GM12878 (cell line): Measurements from ENCODE around the gene SLC29A4.

ENCODE experiments used
- ETV6 ChIP-seq, 2 experiments: fragments of 450-650 bp in 1 of 2; IDR thresholded peaks in 1 of 2; conservative IDR thresholded peaks in 1 of 2; 2 replicates each; pipeline ENCODE4 v1.6.1; 2014; ENCODE audit warnings: antibody characterized with exemption in 1 of 2, borderline replicate concordance in 1 of 2, low read depth in 1 of 2, mild to moderate bottlenecking in 1 of 2, moderate library complexity in 1 of 2
- HDAC2 ChIP-seq: fragments of 200-600 bp; sonication (generic); IDR thresholded peaks from 2 replicates; pipeline ENCODE4 v1.6.1; 2017
- NR2F1 ChIP-seq: fragments of 450-650 bp; conservative IDR thresholded peaks from 2 replicates; pipeline ENCODE4 v1.6.1; 2017; ENCODE audit warnings: mild to moderate bottlenecking
- SP1 ChIP-seq: IDR thresholded peaks from one replicate; pipeline ENCODE4 v1.6.1; 2011; ENCODE audit warnings: low read depth, low read length
- TBL1XR1 ChIP-seq: IDR thresholded peaks from 2 replicates; pipeline ENCODE4 v1.6.1; 2012; ENCODE audit warnings: low read depth, low read length, improper control_type of control experiment
- TF ChIP-seq, protein P1 (sequence below): fragments of 450-650 bp; formaldehyde crosslinking; IDR thresholded peaks from 2 replicates; pipeline ENCODE4 v1.4.0; 2020; ENCODE audit warnings: mild to moderate bottlenecking, moderate library complexity
- TF ChIP-seq, protein P2 (sequence below), 3 experiments: IDR thresholded peaks in 2 of 3; conservative IDR thresholded peaks in 1 of 3; 2 replicates each; pipeline ENCODE4 v1.5.1; 2011; ENCODE audit warnings: low read depth in 3 of 3, low read length in 3 of 3, mild to moderate bottlenecking in 3 of 3, control low read depth in 2 of 3, moderate library complexity in 2 of 3, inconsistent platforms in 1 of 3, mixed read lengths in 1 of 3; ENCODE audit not compliant: control insufficient read depth in 2 of 3, insufficient read depth in 1 of 3; ENCODE audit errors: extremely low read depth in 1 of 3
- TF ChIP-seq, protein P3 (sequence below): IDR thresholded peaks from 2 replicates; pipeline ENCODE4 v1.6.1; 2012; ENCODE audit warnings: low read depth, low read length, improper control_type of control experiment
- TF ChIP-seq, protein P4 (sequence below): fragments of 450-650 bp; IDR thresholded peaks from 2 replicates; pipeline ENCODE4 v1.6.1; 2017; ENCODE audit warnings: mild to moderate bottlenecking

- no peak for TF ChIP-seq SP1
- TF ChIP-seq, protein P1, sequence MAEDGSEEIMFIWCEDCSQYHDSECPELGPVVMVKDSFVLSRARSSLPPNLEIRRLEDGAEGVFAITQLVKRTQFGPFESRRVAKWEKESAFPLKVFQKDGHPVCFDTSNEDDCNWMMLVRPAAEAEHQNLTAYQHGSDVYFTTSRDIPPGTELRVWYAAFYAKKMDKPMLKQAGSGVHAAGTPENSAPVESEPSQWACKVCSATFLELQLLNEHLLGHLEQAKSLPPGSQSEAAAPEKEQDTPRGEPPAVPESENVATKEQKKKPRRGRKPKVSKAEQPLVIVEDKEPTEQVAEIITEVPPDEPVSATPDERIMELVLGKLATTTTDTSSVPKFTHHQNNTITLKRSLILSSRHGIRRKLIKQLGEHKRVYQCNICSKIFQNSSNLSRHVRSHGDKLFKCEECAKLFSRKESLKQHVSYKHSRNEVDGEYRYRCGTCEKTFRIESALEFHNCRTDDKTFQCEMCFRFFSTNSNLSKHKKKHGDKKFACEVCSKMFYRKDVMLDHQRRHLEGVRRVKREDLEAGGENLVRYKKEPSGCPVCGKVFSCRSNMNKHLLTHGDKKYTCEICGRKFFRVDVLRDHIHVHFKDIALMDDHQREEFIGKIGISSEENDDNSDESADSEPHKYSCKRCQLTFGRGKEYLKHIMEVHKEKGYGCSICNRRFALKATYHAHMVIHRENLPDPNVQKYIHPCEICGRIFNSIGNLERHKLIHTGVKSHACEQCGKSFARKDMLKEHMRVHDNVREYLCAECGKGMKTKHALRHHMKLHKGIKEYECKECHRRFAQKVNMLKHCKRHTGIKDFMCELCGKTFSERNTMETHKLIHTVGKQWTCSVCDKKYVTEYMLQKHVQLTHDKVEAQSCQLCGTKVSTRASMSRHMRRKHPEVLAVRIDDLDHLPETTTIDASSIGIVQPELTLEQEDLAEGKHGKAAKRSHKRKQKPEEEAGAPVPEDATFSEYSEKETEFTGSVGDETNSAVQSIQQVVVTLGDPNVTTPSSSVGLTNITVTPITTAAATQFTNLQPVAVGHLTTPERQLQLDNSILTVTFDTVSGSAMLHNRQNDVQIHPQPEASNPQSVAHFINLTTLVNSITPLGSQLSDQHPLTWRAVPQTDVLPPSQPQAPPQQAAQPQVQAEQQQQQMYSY (CRISPR knock-in tag), result no peak
- TF ChIP-seq, protein P2, sequence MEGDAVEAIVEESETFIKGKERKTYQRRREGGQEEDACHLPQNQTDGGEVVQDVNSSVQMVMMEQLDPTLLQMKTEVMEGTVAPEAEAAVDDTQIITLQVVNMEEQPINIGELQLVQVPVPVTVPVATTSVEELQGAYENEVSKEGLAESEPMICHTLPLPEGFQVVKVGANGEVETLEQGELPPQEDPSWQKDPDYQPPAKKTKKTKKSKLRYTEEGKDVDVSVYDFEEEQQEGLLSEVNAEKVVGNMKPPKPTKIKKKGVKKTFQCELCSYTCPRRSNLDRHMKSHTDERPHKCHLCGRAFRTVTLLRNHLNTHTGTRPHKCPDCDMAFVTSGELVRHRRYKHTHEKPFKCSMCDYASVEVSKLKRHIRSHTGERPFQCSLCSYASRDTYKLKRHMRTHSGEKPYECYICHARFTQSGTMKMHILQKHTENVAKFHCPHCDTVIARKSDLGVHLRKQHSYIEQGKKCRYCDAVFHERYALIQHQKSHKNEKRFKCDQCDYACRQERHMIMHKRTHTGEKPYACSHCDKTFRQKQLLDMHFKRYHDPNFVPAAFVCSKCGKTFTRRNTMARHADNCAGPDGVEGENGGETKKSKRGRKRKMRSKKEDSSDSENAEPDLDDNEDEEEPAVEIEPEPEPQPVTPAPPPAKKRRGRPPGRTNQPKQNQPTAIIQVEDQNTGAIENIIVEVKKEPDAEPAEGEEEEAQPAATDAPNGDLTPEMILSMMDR (IDR thresholded peaks at IDR 0.05 in 2 of 3, conservative IDR thresholded peaks at IDR 0.05 in 1 of 3; ENCODE audit: control insufficient read depth in 2 of 3, extremely low read depth in 1 of 3, insufficient read depth in 1 of 3, low read depth in 3 of 3, low read length in 3 of 3), result no peak
- TF ChIP-seq, protein P3, sequence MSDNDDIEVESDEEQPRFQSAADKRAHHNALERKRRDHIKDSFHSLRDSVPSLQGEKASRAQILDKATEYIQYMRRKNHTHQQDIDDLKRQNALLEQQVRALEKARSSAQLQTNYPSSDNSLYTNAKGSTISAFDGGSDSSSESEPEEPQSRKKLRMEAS, result no peak
- TF ChIP-seq ETV6 (conservative IDR thresholded peaks at IDR 0.05 in 1 of 2, IDR thresholded peaks at IDR 0.05 in 1 of 2; ENCODE audit: borderline replicate concordance in 1 of 2, low read depth in 1 of 2), result no peak
- TF ChIP-seq NR2F1, result no peak
- TF ChIP-seq, protein P4, sequence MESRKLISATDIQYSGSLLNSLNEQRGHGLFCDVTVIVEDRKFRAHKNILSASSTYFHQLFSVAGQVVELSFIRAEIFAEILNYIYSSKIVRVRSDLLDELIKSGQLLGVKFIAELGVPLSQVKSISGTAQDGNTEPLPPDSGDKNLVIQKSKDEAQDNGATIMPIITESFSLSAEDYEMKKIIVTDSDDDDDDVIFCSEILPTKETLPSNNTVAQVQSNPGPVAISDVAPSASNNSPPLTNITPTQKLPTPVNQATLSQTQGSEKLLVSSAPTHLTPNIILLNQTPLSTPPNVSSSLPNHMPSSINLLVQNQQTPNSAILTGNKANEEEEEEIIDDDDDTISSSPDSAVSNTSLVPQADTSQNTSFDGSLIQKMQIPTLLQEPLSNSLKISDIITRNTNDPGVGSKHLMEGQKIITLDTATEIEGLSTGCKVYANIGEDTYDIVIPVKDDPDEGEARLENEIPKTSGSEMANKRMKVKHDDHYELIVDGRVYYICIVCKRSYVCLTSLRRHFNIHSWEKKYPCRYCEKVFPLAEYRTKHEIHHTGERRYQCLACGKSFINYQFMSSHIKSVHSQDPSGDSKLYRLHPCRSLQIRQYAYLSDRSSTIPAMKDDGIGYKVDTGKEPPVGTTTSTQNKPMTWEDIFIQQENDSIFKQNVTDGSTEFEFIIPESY, result no peak
- no peak for TF ChIP-seq TBL1XR1
- no peak for TF ChIP-seq HDAC2
These were observed 68.0 kb downstream of the SLC29A4 start for GRCh38 chr7:5350600-5351385.
